Muscle layer of colon (tissue), 2 donors: ENCODE data around the gene CUBN.

Experiments
- H3K27ac ChIP-seq: one replicate; pipeline ENCODE4 v1.7.0; 2013; ENCODE audit warnings: low read depth, mild to moderate bottlenecking, low read length, moderate library complexity
- H3K27me3 ChIP-seq, 2 donors: one replicate each; pipeline ENCODE4 v1.7.0; 2013; ENCODE audit warnings: low read length in 2 of 2, mild to moderate bottlenecking in 2 of 2; ENCODE audit not compliant: insufficient read depth in 2 of 2, control insufficient read depth in 1 of 2
- H3K36me3 ChIP-seq: one replicate; pipeline ENCODE4 v1.7.0; 2013; ENCODE audit warnings: mild to moderate bottlenecking, low read length; ENCODE audit not compliant: insufficient read depth
- H3K4me1 ChIP-seq: one replicate; pipeline ENCODE4 v1.7.0; 2013; ENCODE audit warnings: mild to moderate bottlenecking, low read length; ENCODE audit not compliant: insufficient read depth
- H3K4me3 ChIP-seq, 2 donors: one replicate each; pipeline ENCODE4 v1.7.0; 2013; ENCODE audit warnings: low read length in 2 of 2, low read depth in 1 of 2, mild to moderate bottlenecking in 1 of 2, moderate library complexity in 1 of 2
- H3K9ac ChIP-seq: one replicate; pipeline ENCODE4 v1.7.0; 2013; ENCODE audit warnings: low read length
- H3K9me3 ChIP-seq: one replicate; pipeline ENCODE4 v1.7.0; 2013; ENCODE audit warnings: mild to moderate bottlenecking, low read length
- donor health status: abdominal sarcoma.
- donor health status: Adenocarcinoma of cecum.

Gene CUBN

GRCh38 chr10:17157024-17157423 is 27.4 kb upstream of the CUBN start:
- no peaks in the 10 kb centered on the region for H3K36me3 ChIP-seq
- no peak overlapping the region for H3K9ac ChIP-seq
- no peaks in the 10 kb centered on the region for H3K4me1 ChIP-seq
- no peak overlapping the region for H3K4me3 ChIP-seq
- no peaks in the 10 kb centered on the region for H3K27me3 ChIP-seq
- H3K9me3 ChIP-seq: no peaks in the 10 kb centered on the region
- H3K27ac ChIP-seq: no peak overlapping the region

- Histone ChIP-seq H3K4me3 (no peak overlapping the region), H3K4me1 (no peaks in the 10 kb centered on the region), H3K9me3 (no peaks in the 10 kb centered on the region), H3K36me3 (no peaks in the 10 kb centered on the region), H3K27ac (no peak overlapping the region), H3K9ac (no peak overlapping the region), H3K27me3 (no peaks in the 10 kb centered on the region)
Measured at GRCh38 chr10:17155826-17156225, 26.2 kb upstream of the CUBN start.

- H3K9me3 ChIP-seq: no peaks in the 10 kb centered on the region
- no peak overlapping the region for H3K9ac ChIP-seq
- no peaks in the 10 kb centered on the region for H3K36me3 ChIP-seq
- H3K27ac ChIP-seq: no peak overlapping the region
- no peak overlapping the region for H3K4me3 ChIP-seq
- no peaks in the 10 kb centered on the region for H3K27me3 ChIP-seq
- no peaks in the 10 kb centered on the region for H3K4me1 ChIP-seq
Measured at GRCh38 chr10:17154116-17154515, 24.5 kb upstream of the CUBN start.

- Histone ChIP-seq H3K36me3 (no peaks in the 10 kb centered on the region), H3K4me3 (no peak overlapping the region), H3K27ac (no peak overlapping the region), H3K27me3 (no peaks in the 10 kb centered on the region), H3K4me1 (no peaks in the 10 kb centered on the region), H3K9me3 (no peaks in the 10 kb centered on the region), H3K9ac (no peak overlapping the region)
Measured at GRCh38 chr10:17153321-17153720, 23.7 kb upstream of the CUBN start.

GRCh38 chr10:17151716-17152115 is 22.1 kb upstream of the CUBN start:
- H3K9me3 ChIP-seq: no peaks in the 10 kb centered on the region
- no peaks in the 10 kb centered on the region for H3K4me1 ChIP-seq
- no peak overlapping the region for H3K9ac ChIP-seq
- H3K36me3 ChIP-seq: no peaks in the 10 kb centered on the region
- no peaks in the 10 kb centered on the region for H3K27me3 ChIP-seq
- no peak overlapping the region for H3K27ac ChIP-seq
- H3K4me3 ChIP-seq: no peak overlapping the region

- H3K4me3 ChIP-seq: no peak overlapping the region
- no peaks in the 10 kb centered on the region for H3K9me3 ChIP-seq
- no peaks in the 10 kb centered on the region for H3K27me3 ChIP-seq
- no peaks in the 10 kb centered on the region for H3K36me3 ChIP-seq
- no peak overlapping the region for H3K9ac ChIP-seq
- H3K4me1 ChIP-seq: no peaks in the 10 kb centered on the region
- H3K27ac ChIP-seq: no peak overlapping the region
Measured at GRCh38 chr10:17147884-17148489, 18.4 kb upstream of the CUBN start.

GRCh38 chr10:17146892-17147291 is 17.3 kb upstream of the CUBN start:
- no peaks in the 10 kb centered on the region for H3K27me3 ChIP-seq
- H3K36me3 ChIP-seq: no peaks in the 10 kb centered on the region
- no peaks in the 10 kb centered on the region for H3K4me1 ChIP-seq
- H3K9ac ChIP-seq: no peak overlapping the region
- no peaks in the 10 kb centered on the region for H3K9me3 ChIP-seq
- no peak overlapping the region for H3K27ac ChIP-seq
- H3K4me3 ChIP-seq: no peak overlapping the region

GRCh38 chr10:17145239-17145638 is 15.6 kb upstream of the CUBN start:
- Histone ChIP-seq H3K4me3 (no peak overlapping the region), H3K36me3 (no peaks in the 10 kb centered on the region), H3K4me1 (no peaks in the 10 kb centered on the region), H3K9me3 (no peaks in the 10 kb centered on the region), H3K9ac (no peak overlapping the region), H3K27me3 (no peaks in the 10 kb centered on the region), H3K27ac (no peak overlapping the region)

- H3K27me3 ChIP-seq: no peaks in the 10 kb centered on the region
- H3K27ac ChIP-seq: no peak overlapping the region
- no peak overlapping the region for H3K4me3 ChIP-seq
- no peaks in the 10 kb centered on the region for H3K36me3 ChIP-seq
- no peaks in the 10 kb centered on the region for H3K4me1 ChIP-seq
- no peak overlapping the region for H3K9ac ChIP-seq
- H3K9me3 ChIP-seq: no peaks in the 10 kb centered on the region
Measured at GRCh38 chr10:17144757-17145156, 15.1 kb upstream of the CUBN start.

GRCh38 chr10:17144032-17144431 is 14.4 kb upstream of the CUBN start:
- Histone ChIP-seq H3K9ac (no peak overlapping the region), H3K4me3 (no peak overlapping the region), H3K9me3 (no peaks in the 10 kb centered on the region), H3K27me3 (no peaks in the 10 kb centered on the region), H3K4me1 (no peaks in the 10 kb centered on the region), H3K27ac (no peak overlapping the region), H3K36me3 (no peaks in the 10 kb centered on the region)

- H3K27me3 ChIP-seq: no peaks in the 10 kb centered on the region
- no peak overlapping the region for H3K27ac ChIP-seq
- H3K4me1 ChIP-seq: no peaks in the 10 kb centered on the region
- H3K9ac ChIP-seq: no peak overlapping the region
- H3K36me3 ChIP-seq: no peaks in the 10 kb centered on the region
- no peak overlapping the region for H3K4me3 ChIP-seq
- no peaks in the 10 kb centered on the region for H3K9me3 ChIP-seq
Measured at GRCh38 chr10:17143055-17143690, 13.6 kb upstream of the CUBN start.
